GM12801 (cell line): ENCODE results near the gene ANKRD13A.

Experiments
- CTCF ChIP-seq: IDR thresholded peaks from one replicate; pipeline ENCODE4 v1.5.1; 2011; ENCODE audit warnings: control low read depth; ENCODE audit not compliant: insufficient read length; ENCODE audit errors: extremely low read depth

Gene ANKRD13A

DNA sequence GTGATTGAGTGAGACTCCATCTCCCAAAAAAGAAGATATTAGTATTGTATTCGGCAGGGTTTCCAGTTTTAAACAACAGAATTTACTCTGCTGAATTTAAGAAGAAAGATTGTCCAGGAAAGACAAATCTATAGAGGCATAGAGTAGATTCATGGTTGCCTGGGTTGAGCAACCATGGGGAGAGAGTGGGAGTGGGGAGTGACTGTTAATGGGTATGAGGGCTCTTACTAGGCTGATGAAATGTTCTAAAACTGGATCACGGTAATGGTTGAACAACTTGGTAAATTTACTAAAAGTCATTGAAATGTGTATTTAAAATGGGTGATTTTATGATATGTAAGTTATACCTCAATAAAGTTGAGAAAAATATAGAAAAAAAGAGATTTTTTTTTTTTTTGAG lies 63.0 kb downstream of the ANKRD13A start:
- TF ChIP-seq CTCF = no peak

- no peak for TF ChIP-seq CTCF
Measured at GRCh38 chr12:110065540-110065939, 66.3 kb downstream of the ANKRD13A start.

DNA sequence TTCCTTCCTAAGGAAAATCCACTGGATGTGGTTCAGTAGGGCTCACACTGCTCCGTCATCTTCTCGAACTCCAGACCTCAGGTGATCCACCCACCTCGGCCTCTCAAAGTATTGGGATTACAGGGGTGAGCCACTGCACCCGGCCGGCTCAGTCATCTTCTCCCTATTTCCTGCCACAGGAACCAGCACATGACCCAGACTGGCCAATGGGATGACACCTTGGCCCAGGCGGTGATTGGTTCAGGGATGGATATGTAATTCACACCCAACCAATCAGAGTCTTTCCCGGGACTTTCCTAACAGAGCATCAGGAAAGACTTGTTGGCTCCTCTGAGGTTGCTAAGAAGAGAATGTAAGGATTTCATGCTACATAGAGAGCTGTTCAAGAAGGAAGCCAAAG lies 68.3 kb downstream of the ANKRD13A start:
- no peak for TF ChIP-seq CTCF

GRCh38 chr12:110068654-110069053 lies 69.4 kb downstream of the ANKRD13A start:
- no peak for TF ChIP-seq CTCF

GRCh38 chr12:110071504-110071903 lies 72.3 kb downstream of the ANKRD13A start:
- no peak for TF ChIP-seq CTCF

DNA sequence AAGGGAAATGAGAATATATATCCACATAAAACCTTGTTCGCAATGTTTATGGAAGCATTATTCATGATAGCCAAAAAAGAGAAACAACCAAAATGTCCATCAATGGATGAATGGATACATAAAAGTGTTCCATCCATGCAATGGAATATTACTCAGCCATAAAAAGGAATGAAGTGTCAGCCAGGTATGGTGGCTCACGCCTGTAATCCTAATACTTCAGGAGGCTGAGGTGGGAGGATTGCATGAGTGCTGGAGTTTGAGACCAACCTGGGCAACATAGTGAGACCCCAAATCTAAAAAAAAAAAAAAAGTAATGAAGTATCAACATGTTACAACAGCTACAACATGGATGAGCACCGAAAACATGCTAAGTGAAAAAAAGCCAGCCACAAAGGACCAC lies 72.7 kb downstream of the ANKRD13A start:
- no peak for TF ChIP-seq CTCF

DNA sequence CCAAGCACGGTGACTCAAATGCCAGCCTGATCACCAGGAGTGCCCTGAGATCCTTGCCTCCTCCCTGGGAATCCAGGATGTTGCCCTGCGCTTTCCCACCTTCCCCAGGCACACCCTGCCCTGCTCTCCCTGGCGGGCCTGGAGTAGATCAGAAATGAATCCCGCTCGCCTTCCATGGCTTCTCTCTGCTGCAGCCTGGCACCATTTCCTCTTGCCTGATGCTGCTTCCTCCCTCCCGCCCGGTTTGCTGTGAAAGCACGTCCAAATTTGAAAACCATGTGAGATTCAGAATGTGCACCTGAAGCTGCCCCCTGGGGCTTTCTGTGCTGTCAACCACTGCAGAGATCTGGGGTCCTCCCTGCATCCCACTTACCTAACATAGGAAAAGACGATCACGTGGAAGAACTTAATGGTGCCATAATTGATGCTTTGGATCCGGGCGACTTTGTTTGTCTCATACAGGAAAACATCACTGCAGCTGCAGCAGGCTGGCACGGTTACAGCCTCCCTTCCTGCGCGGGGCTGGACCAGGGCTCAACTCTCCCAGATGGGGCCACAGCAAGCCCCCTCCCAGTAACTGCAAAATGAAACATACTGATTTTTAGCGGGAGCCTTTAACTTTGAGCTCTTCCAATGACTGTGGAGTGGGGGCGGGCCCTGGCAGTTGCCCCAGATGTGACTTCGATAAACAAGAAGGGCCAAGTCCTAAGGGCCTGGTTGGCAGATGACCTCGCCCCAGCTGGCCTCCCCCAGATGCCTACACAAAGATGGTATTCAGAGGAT lies 74.0 kb downstream of the ANKRD13A start:
- no peak for TF ChIP-seq CTCF
